HepG2 (cell line): Measurements from ENCODE around the gene GPD1. TPM values are rescaled to one million over a fixed set of nuclear protein-coding genes. Genes with fewer than 3 reads are reported as not detected.
A peak's percentile ranks its signal among the peaks of the same experiment; 100 is the strongest.

Experiments used
- ETV5 ChIP-seq: IDR thresholded peaks from 2 replicates; pipeline ENCODE4 v1.6.1; 2018; ENCODE audit warnings: missing biosample characterization, missing genetic modification reagents, inconsistent platforms, borderline replicate concordance
- HHEX ChIP-seq: IDR thresholded peaks from 2 replicates; pipeline ENCODE4 v1.6.1; 2016; ENCODE audit warnings: control low read depth
- HNRNPL ChIP-seq: fragments of 200-400 bp; formaldehyde crosslinking; IDR thresholded peaks from 2 replicates; pipeline ENCODE4 v1.6.1; 2017; ENCODE audit warnings: mild to moderate bottlenecking, low read depth, low read length
- HNRNPLL ChIP-seq: fragments of 200-400 bp; formaldehyde crosslinking; IDR thresholded peaks from 2 replicates; pipeline ENCODE4 v1.6.1; 2017; ENCODE audit warnings: mild to moderate bottlenecking, low read depth, low read length; ENCODE audit not compliant: poor library complexity, severe bottlenecking
- KDM2A ChIP-seq: sonication (generic); formaldehyde crosslinking; IDR thresholded peaks from 2 replicates; pipeline ENCODE4 v1.4.0; 2020; ENCODE audit warnings: low read depth, missing genetic modification reagents, borderline replicate concordance
- MAFG ChIP-seq: sonication (generic); formaldehyde crosslinking; IDR thresholded peaks from 2 replicates; pipeline ENCODE4 v1.5.1; 2020; ENCODE audit warnings: mild to moderate bottlenecking, missing genetic modification reagents
- NAIF1 ChIP-seq: sonication (generic); formaldehyde crosslinking; IDR thresholded peaks from 2 replicates; pipeline ENCODE4 v1.5.0; 2020; ENCODE audit warnings: mild to moderate bottlenecking, missing genetic modification reagents, borderline replicate concordance
- NRL ChIP-seq: sonication (generic); formaldehyde crosslinking; IDR thresholded peaks from 2 replicates; pipeline ENCODE4 v1.5.0; 2020; ENCODE audit warnings: missing genetic modification reagents, mild to moderate bottlenecking, moderate library complexity, borderline replicate concordance
- ONECUT2 ChIP-seq: sonication (generic); formaldehyde crosslinking; IDR thresholded peaks from 2 replicates; pipeline ENCODE4 v1.4.0; 2020; ENCODE audit warnings: missing genetic modification reagents
- RBM39 ChIP-seq: fragments of 200-400 bp; formaldehyde crosslinking; IDR thresholded peaks from one replicate; pipeline ENCODE4 v1.6.1; 2018; ENCODE audit warnings: antibody characterized with exemption, mild to moderate bottlenecking, low read depth, low read length; ENCODE audit not compliant: poor library complexity, severe bottlenecking
- SMYD3 ChIP-seq: sonication (generic); formaldehyde crosslinking; IDR thresholded peaks from 2 replicates; pipeline ENCODE4 v1.8.1; 2023; ENCODE audit warnings: mild to moderate bottlenecking, missing genetic modification reagents
- ZBTB21 ChIP-seq: sonication (generic); formaldehyde crosslinking; IDR thresholded peaks from 2 replicates; pipeline ENCODE4 v1.4.0; 2020; ENCODE audit warnings: missing genetic modification reagents
- ZBTB38 ChIP-seq: sonication (generic); formaldehyde crosslinking; IDR thresholded peaks from 2 replicates; pipeline ENCODE4 v1.5.1; 2020; ENCODE audit warnings: mild to moderate bottlenecking, missing genetic modification reagents
- ZFP36 ChIP-seq: fragments of 150-350 bp; IDR thresholded peaks from 2 replicates; pipeline ENCODE4 v1.6.1; 2018; ENCODE audit warnings: borderline replicate concordance, low read length, low read depth; ENCODE audit not compliant: partially characterized antibody
- ZFYVE20 ChIP-seq: sonication (generic); formaldehyde crosslinking; IDR thresholded peaks from 2 replicates; pipeline ENCODE4 v1.8.0; 2023; ENCODE audit warnings: low read depth, mild to moderate bottlenecking, moderate library complexity, missing genetic modification reagents, borderline replicate concordance
- ZNF160 ChIP-seq: sonication (generic); formaldehyde crosslinking; IDR thresholded peaks from 2 replicates; pipeline ENCODE4 v1.8.0; 2022; ENCODE audit warnings: mild to moderate bottlenecking, inconsistent platforms, missing genetic modification reagents
- ZNF441 ChIP-seq: sonication (generic); formaldehyde crosslinking; IDR thresholded peaks from 2 replicates; pipeline ENCODE4 v1.7.0; 2021; ENCODE audit warnings: missing genetic modification reagents, borderline replicate concordance
- ZNF570 ChIP-seq: sonication (generic); formaldehyde crosslinking; IDR thresholded peaks from 2 replicates; pipeline ENCODE4 v1.4.0; 2020; ENCODE audit warnings: mild to moderate bottlenecking, missing genetic modification reagents, borderline replicate concordance
- polyA plus RNA-seq, 8 experiments: library from polyadenylated mRNA; depleted of rRNA in 3 of 8; stranded (reverse) in 7 of 8; unstranded in 1 of 8; fragments of >200 nt; fragmentation: Illumina TruSeq in 4 of 8; extraction: Trizol in 4 of 8; gene quantifications; 2 replicates each; pipeline versions ENCODE4 v1.2.1 to v1.2.3, GENCODE V29; 2011 to 2016; ENCODE audit warnings: low read depth in 4 of 8, missing spikeins in 1 of 8, mixed read lengths in 1 of 8; ENCODE audit not compliant: insufficient read depth in 1 of 8
- total RNA-seq, 5 experiments: library from RNA; depleted of rRNA; stranded (reverse); fragments of >200 nt; fragmentation: Illumina TruSeq; extraction: Trizol; gene quantifications; 2 replicates each; pipeline ENCODE4 v1.2.3, GENCODE V29; 2016; ENCODE audit warnings: low read depth in 1 of 5
- TF ChIP-seq, protein P1 (sequence below): IDR thresholded peaks from 2 replicates; pipeline ENCODE4 v1.6.1; 2016; ENCODE audit warnings: low read depth, control low read depth
- TF ChIP-seq, protein P2 (sequence below): sonication (generic); formaldehyde crosslinking; IDR thresholded peaks from 2 replicates; pipeline ENCODE4 v1.4.0; 2020; ENCODE audit warnings: missing genetic modification reagents, borderline replicate concordance
- TF ChIP-seq, protein P3 (sequence below): conservative IDR thresholded peaks from 2 replicates; pipeline ENCODE4 v1.6.1; 2018; ENCODE audit warnings: missing genetic modification reagents

GPD1 gene
- total and polyA plus RNA-seq, 2 of the 13 experiments (the other 11 are each of a cell fraction or from before 2014, with no cell fraction given): 3.7 to 30.6 TPM

DNA sequence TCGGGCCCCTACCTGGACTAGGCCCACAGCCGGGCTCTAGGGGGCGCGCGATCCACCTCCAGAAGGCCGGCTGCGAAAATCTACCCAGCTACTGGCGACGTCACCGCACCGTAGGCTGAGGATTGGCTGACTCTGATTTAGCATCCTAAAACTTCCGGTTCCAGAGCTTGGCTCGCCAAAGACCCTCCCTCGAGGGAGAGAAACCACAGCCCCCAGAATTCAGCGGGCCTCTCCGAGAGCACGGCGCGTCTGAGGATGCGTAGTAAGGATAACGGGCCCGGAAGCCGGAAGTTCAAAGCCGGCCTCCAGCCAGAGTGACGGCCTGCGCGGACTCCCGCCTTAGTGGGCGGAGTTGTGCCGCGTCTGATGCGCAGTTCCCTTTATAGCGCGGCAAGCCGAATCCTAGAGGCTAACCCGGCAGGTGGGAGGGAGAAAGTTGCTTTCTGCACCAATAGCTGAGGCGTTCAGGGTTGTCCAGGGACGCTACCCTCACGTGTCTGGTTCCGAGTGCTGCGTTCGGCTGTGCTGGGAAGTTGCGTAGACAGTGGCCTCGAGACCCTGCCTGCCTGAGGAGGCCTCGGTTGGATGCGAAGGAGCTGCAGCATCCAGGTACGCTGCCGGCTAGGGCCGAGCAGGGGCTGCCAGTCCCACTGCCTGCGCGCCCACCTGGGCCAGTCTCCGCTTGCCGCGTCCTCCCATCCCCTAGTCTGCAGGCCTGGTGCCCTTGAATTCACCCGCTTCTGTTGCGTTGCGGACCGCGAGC is 8.1 kb downstream of the GPD1 start, which contains the start of gene COX14 (continued):
- TF ChIP-seq ZNF441 (CRISPR knock-in tag) (0 out of 2 replicates have a peak, but pooled peaks have one; percentile 7), ZFP36 (no peak), ZFYVE20 (CRISPR knock-in tag) (0 out of 2 replicates have a peak, but pooled peaks have one; percentile 19), HNRNPL (peak; percentile 96), ONECUT2 (no peak), MAFG (CRISPR knock-in tag) (no peak), KDM2A (peak; percentile 87), HHEX (CRISPR knock-in tag) (no peak), RBM39 (peak; percentile 60), ETV5 (CRISPR knock-in tag) (no peak; the same call in 1 of the 2 replicates), SMYD3 (CRISPR knock-in tag) (peak; percentile 82; the same call in 1 of the 2 replicates), ZNF160 (peak; percentile 65; the same call in 1 of the 2 replicates), HNRNPLL (peak; percentile 99), ZNF570 (CRISPR knock-in tag) (no peak), NRL (CRISPR knock-in tag) (peak; percentile 42; the same call in 1 of the 2 replicates), ZBTB38 (CRISPR knock-in tag) (peak; percentile 92), NAIF1 (CRISPR knock-in tag) (peak; percentile 93), ZBTB21 (CRISPR knock-in tag) (no peak)
- TF ChIP-seq, protein P1, sequence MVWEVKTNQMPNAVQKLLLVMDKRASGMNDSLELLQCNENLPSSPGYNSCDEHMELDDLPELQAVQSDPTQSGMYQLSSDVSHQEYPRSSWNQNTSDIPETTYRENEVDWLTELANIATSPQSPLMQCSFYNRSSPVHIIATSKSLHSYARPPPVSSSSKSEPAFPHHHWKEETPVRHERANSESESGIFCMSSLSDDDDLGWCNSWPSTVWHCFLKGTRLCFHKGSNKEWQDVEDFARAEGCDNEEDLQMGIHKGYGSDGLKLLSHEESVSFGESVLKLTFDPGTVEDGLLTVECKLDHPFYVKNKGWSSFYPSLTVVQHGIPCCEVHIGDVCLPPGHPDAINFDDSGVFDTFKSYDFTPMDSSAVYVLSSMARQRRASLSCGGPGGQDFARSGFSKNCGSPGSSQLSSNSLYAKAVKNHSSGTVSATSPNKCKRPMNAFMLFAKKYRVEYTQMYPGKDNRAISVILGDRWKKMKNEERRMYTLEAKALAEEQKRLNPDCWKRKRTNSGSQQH: peak; percentile 63; the same call in 1 of the 2 replicates
- TF ChIP-seq, protein P2, sequence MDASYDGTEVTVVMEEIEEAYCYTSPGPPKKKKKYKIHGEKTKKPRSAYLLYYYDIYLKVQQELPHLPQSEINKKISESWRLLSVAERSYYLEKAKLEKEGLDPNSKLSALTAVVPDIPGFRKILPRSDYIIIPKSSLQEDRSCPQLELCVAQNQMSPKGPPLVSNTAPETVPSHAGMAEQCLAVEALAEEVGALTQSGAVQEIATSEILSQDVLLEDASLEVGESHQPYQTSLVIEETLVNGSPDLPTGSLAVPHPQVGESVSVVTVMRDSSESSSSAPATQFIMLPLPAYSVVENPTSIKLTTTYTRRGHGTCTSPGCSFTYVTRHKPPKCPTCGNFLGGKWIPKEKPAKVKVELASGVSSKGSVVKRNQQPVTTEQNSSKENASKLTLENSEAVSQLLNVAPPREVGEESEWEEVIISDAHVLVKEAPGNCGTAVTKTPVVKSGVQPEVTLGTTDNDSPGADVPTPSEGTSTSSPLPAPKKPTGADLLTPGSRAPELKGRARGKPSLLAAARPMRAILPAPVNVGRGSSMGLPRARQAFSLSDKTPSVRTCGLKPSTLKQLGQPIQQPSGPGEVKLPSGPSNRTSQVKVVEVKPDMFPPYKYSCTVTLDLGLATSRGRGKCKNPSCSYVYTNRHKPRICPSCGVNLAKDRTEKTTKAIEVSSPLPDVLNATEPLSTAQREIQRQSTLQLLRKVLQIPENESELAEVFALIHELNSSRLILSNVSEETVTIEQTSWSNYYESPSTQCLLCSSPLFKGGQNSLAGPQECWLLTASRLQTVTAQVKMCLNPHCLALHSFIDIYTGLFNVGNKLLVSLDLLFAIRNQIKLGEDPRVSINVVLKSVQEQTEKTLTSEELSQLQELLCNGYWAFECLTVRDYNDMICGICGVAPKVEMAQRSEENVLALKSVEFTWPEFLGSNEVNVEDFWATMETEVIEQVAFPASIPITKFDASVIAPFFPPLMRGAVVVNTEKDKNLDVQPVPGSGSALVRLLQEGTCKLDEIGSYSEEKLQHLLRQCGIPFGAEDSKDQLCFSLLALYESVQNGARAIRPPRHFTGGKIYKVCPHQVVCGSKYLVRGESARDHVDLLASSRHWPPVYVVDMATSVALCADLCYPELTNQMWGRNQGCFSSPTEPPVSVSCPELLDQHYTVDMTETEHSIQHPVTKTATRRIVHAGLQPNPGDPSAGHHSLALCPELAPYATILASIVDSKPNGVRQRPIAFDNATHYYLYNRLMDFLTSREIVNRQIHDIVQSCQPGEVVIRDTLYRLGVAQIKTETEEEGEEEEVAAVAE (CRISPR knock-in tag): peak; percentile 92
- TF ChIP-seq, protein P3, sequence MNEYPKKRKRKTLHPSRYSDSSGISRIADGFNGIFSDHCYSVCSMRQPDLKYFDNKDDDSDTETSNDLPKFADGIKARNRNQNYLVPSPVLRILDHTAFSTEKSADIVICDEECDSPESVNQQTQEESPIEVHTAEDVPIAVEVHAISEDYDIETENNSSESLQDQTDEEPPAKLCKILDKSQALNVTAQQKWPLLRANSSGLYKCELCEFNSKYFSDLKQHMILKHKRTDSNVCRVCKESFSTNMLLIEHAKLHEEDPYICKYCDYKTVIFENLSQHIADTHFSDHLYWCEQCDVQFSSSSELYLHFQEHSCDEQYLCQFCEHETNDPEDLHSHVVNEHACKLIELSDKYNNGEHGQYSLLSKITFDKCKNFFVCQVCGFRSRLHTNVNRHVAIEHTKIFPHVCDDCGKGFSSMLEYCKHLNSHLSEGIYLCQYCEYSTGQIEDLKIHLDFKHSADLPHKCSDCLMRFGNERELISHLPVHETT (CRISPR knock-in tag): no peak
